ENCODE measurements around the gene DCX. TPM values are rescaled to one million over a fixed set of nuclear protein-coding genes. Genes with fewer than 3 reads are reported as not detected.

The DCX gene
- total and polyA plus RNA-seq, 2 of the 4 experiments (the other 2 are of a cell fraction): not detected

DNA sequence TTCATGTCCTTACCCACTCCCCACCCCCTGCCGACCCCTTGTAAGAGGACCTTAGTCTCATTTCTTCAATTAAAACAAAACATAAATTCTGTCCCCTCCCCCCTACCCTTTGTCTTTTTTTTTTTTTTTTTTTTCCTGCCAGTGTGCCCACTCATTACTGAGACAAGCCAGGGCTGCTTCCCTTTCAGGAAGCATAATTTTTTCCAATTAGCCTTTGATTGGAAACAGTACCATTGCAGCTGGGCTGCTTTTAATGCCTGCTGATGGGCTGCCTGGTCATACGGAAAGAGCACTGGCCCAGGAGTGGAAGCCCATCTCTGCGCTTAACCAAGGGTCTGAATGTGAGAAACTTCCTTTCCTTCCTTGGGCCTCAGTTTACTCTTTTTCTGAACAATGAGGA is 123.2 kb downstream of the DCX start:
- Histone ChIP-seq H3K4me2 (ENCODE audit: low read depth, low read length) (no peak overlapping the region), H2BK120ac (ENCODE audit: low read depth, low read length) (no peak overlapping the region), H4K20me1 (ENCODE audit: insufficient read depth, low read length) (no peaks in the 10 kb centered on the region), H3K23ac (ENCODE audit: low read depth, low read length) (no peak overlapping the region), H3K9me3 (ENCODE audit: control insufficient read depth, insufficient read depth, low read length) (no peaks in the 10 kb centered on the region), H2AFZ (replicated peaks; ENCODE audit: low read length, poor library complexity) (no peak overlapping the region), H3K56ac (ENCODE audit: extremely low read depth, insufficient read depth, low read length) (no peak overlapping the region), H2AK5ac (ENCODE audit: low read depth, low read length) (no peak overlapping the region), H3K9ac (ENCODE audit: low read depth, low read length) (no peak overlapping the region), H3K9me1 (ENCODE audit: insufficient read depth, low read length) (no peaks in the 10 kb centered on the region), H3K27ac (ENCODE audit: insufficient read depth, low read length) (no peak overlapping the region), H4K8ac (ENCODE audit: low read depth in 2 of 2, low read length in 2 of 2) (no peak overlapping the region), H2BK20ac (ENCODE audit: low read depth, low read length) (no peak overlapping the region), H2BK15ac (ENCODE audit: low read depth, low read length) (no peak overlapping the region), H3K79me1 (ENCODE audit: low read depth in 1 of 2, low read length in 2 of 2) (no peaks in the 10 kb centered on the region), H3K4me1 (ENCODE audit: control insufficient read depth, insufficient read depth, low read length) (no peaks in the 10 kb centered on the region), H4K5ac (ENCODE audit: low read depth, low read length) (no peak overlapping the region), H4K91ac (ENCODE audit: insufficient read depth, low read depth, low read length) (no peak overlapping the region), H3K36me3 (ENCODE audit: control insufficient read depth, insufficient read depth, low read length) (no peaks in the 10 kb centered on the region), H3K4me3 (ENCODE audit: insufficient read depth, low read depth, low read length) (no peak overlapping the region), H3K18ac (ENCODE audit: low read depth, low read length) (no peak overlapping the region), H2BK5ac (ENCODE audit: low read depth, low read length, poor library complexity, severe bottlenecking) (no peak overlapping the region), H3K4ac (ENCODE audit: low read depth, low read length) (no peak overlapping the region), H3K27me3 (ENCODE audit: control insufficient read depth, insufficient read depth, low read length) (peaks cover 9% of the 10 kb centered on the region; the same call in 1 of the 2 replicates), H3K14ac (replicated peaks; ENCODE audit: low read depth, low read length) (no peak overlapping the region), H2AK9ac (replicated peaks; ENCODE audit: low read depth, low read length, poor library complexity) (no peak overlapping the region)
- no TSS peak for BruUV-seq (replicated peaks)
- TF ChIP-seq, protein P1, sequence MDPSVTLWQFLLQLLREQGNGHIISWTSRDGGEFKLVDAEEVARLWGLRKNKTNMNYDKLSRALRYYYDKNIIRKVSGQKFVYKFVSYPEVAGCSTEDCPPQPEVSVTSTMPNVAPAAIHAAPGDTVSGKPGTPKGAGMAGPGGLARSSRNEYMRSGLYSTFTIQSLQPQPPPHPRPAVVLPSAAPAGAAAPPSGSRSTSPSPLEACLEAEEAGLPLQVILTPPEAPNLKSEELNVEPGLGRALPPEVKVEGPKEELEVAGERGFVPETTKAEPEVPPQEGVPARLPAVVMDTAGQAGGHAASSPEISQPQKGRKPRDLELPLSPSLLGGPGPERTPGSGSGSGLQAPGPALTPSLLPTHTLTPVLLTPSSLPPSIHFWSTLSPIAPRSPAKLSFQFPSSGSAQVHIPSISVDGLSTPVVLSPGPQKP (IDR thresholded peaks at IDR 0.05; ENCODE audit: borderline replicate concordance, low read depth, low read length): no peak
- TF ChIP-seq FOS (IDR thresholded peaks at IDR 0.05; ENCODE audit: low read depth, low read length): no peak
- ATAC-seq (ENCODE audit: low read depth) (no peak), DNase-seq (no peak)
- intact Hi-C loops (cut with micrococcal nuclease): no loop called here
- WGBS, 2 experiments (ENCODE audit: extremely low coverage in 2 of 2, insufficient read length in 1 of 2): no CpG with 5 or more reads among the region's 3 CpGs
- ChIA-PET POLR2A (ENCODE audit: unreplicated experiment) (no interaction called here), CTCF (no interaction called here)
- in situ Hi-C loops (cut with MboI; ENCODE audit: low sequenced_read_pairs): no loop called here
- dilution Hi-C loops (cut with HindIII; ENCODE audit: low sequenced_read_pairs, unreplicated experiment): no loop called here

All from IMR-90 (cell line).